Eye (tissue), 1 donor: ENCODE data around the gene GGCT.
A peak's percentile ranks its signal among the peaks of the same experiment; 100 is the strongest.
"Not testable (repeated sequence)": the region's sequence is repeated elsewhere in the genome, so short reads cannot be mapped to it uniquely, and the experiment has no call there.

Source experiments
- DNase-seq: peaks from one replicate; pipeline ENCODE4 v3.0.0-alpha.2; 2015

Gene GGCT, protein sequence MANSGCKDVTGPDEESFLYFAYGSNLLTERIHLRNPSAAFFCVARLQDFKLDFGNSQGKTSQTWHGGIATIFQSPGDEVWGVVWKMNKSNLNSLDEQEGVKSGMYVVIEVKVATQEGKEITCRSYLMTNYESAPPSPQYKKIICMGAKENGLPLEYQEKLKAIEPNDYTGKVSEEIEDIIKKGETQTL

DNA sequence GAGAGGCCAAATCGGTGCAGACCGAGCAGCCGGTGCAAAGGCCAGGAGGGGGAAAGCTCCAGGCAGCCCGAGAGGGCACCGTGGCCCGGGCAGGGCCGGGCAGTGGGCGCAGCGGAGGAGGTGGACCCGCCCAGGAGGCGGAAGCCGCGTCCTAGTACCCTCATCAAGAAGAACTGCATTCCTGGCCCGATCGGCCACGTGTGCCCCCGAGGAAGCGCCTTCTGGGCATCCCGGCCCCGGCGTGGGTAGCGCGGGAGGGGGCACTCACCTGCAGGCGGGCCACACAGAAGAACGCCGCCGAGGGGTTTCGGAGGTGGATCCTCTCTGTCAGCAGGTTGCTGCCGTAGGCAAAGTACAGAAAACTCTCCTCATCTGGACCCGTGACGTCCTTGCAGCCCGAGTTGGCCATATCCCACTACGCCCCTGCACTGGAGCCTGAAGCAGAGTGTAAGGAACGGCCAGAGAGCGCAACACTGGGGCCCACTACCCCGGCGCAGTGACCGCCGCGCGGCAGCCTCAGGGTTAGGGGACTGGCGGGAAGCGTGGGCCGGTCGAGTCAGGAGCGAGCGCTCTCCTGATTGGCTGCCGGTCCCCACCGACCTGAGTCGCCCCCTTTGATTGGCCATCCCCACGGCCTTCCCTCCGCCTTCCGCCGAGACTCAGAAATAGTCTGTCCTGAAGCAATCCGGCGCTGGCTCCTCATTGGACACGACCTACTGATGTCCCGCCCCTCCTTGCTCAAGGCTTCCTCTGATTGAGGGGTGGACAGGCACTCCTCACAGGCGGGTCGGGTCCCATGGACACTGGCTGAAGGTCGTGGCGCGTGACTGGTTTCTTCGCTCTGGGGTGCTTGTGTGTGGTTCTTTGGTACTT lies at the start of gene GGCT:
GGCT (minus strand) TSS at position 529 of the 873 bp plus-strand sequence; CDS start at position 409, 120 bp downstream.
- DNase-seq = peak; percentile 99

DNA sequence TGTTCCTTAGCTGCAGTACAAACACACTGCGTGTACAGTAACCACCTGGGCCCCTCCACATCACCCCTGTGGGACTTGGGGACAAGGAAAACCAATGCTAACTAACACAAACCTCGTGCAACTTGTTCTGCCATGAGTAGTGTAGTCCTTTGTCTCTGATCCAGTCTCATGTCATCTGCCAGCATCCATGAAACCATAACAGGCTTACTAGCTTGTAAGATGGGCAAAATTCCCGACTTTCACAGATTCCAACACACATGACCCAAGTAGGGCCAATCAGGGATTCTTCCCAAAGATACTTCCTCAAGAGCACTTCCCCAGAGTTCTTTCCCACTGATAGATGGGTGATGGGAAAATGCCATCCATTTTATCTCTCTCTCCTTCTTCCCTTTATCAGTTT lies 48.9 kb upstream of the GGCT start:
- no peak for DNase-seq

DNA sequence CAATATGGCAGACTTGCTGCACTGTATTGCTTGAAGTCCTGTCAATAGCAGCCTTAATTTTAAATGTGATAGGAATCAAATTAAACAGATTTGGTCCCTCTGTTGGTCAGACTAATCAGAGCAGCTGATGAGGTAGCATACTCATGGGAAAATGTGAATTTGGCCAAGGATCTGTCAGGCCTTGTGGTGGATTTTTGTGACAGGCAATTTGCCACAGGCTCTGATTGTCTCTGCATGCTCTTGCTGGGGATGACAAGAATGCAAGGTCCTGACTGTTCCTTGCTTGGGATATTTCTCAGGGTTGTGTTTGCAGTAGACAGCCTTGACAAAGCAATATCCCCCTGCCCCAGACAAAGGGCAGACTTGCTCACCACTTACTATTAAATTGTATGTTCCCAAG lies 48.5 kb upstream of the GGCT start:
- DNase-seq = no peak

DNA sequence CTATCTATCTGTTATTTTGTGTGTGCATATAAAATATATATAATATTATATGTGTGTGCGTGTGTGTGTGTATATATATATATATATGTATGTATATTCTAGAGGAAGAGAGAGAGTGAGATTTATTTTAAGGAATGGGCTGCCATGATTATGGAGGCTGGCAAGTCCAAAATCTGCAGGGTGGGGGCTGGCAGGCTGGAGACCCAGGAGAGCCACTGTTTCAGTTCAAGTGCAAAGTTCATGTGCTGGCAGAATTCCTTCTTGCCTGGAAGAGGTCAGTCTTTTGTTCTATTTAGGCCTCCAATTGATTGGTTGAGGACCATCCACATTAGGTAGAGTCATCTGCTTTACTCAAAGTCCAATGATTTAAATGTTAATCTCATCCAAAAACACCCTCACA lies 47.7 kb upstream of the GGCT start:
- DNase-seq = no peak

DNA sequence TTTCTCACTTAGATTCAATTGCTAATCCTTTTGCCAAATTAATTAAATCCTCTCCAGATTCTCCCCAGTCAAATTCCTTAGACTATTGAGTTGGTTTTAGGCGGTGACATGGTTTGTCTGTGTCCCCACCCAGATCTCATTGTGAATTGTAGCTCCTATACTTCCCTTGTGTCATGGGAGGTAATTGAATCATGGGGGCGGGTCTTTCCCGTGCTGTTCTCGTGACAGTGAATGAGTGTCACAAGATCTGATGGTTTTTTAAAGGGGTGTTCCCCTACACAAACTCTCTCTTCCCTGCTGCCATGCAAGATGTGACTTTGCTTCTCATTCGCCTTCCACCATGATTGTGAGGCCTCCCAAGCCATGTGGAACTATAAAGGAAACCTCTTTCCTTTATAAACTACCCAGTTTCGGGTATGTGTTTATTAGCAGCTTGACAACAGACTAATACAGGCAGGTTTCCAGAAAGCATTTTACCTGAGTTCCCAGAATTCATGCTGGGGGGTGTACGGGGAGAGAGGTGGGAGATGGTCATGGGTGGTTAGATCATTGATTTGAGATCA lies 45.4 kb upstream of the GGCT start:
- no peak for DNase-seq

DNA sequence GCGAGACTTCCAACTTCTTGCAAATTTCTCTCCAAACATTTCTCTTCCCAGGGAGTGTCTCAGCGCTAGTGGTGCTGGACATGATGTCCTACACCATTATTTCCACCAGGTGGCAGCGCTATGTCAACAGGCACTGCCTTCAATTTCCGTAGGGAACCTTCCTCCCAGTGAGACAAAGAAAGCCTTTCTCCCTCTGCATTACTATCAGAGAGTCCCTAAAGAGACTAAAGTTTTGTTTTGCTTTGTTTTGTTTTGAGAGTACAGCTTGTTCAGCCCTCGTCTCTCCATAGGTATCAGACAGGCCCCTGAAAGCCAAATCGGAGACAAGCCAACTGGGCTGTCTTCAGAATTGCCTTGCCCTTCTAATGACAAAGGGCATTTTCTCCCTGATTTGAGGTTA lies 44.2 kb upstream of the GGCT start:
- peak; percentile 93 for DNase-seq

DNA sequence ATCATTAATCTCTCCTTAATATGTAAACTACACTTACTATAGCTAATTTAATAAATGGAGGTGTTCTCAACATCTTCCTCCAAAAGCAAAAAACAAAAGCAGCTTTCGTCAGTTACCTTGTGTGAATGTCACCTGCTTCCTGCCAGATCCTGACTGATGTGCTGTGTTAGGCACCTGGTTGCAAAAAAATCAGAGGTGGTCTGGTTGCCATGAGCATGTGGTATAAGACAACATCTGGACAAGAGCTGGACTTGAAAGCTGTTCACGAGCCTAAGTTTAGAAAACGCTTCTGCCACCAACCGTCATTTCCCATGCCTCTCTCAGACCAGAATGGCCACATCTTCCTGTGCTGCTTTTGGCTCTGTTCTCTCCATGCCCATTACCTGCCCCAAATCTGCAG lies 42.0 kb upstream of the GGCT start:
- DNase-seq = no peak

DNA sequence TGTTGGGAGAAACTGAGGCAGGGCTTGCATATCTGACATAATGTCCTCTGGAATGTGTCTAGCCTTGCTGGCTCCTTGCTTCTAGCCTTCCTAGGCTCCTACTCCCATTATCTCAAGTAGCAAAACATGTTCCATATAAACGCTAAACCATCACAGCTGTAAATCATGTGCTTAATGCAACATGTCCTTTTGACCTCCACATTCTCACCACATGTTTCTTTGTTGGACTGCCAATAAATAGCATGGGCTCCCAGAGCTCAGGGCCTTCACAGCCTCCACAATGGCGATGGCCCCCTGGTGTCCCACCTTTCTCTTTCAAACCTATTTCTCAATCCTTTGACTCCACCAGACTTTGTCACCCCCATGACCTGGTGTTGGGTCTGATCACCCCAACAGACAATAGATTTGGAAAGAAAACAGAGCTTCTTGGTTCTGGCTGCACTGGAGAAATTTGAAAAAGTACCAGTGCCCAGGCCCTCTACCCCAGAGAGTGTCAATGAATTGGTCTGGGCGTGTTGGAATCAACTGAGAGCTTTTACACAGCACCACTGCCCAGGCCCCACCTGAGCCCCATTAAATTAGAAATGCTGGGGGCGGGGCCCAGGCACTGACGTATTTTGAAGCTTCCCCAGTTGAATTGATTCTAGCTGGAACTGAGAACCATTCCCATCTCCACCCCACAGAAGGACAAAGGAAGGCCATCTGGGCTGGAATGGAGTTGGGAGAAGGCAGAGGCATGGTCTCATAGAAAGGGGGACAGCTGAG lies 41.3 kb upstream of the GGCT start:
- peak; percentile 37 for DNase-seq

DNA sequence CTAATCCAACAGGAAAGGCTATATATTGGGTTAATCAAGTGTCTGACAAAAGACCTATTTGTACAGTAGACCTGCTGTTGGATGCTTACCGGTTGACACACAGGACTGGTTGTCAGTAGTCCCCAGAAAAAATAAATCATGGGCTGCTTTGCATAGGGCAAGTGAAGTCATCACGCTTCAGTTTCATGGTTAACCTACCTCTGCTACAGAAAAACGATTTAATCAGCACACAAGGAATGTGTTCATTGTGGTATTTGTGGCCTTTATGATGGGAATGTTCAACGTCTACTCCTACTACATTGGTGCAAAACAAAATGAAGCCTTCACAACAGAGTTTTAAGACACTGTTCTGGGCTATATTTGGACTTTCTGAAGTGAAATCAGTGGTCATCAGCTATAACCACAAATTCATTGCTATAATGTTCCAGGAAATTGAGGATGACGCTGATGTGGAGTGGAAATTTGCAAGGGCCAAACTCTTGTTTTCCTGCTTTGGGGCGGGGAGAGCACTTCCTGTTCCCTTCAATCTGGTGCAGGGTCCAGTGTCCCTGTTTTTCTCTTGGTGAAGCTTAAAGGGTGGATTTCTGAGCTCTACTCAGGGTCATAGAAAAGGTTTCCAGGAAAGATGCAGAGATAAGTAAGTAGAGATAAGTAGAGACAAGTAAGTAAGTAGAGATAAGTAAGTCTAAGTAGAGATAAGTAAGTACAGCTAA lies 39.3 kb upstream of the GGCT start:
- no peak for DNase-seq

DNA sequence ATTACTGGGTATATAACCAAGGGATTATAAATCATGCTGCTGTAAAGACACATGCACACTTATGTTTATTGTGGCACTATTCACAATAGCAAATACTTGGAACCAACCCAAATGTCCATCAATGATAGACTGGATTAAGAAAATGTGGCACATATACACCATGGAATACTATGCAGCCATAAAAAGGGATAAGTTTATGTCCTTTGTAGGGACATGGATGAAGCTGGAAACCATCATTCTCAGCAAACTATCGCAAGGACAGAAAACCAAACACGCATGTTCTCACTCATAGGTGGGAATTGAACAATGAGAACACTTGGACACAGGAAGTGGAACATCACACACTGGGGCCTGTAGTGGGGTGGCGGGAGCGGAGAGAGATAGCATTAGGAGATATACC lies 38.5 kb upstream of the GGCT start:
- DNase-seq = not testable (repeated sequence)

DNA sequence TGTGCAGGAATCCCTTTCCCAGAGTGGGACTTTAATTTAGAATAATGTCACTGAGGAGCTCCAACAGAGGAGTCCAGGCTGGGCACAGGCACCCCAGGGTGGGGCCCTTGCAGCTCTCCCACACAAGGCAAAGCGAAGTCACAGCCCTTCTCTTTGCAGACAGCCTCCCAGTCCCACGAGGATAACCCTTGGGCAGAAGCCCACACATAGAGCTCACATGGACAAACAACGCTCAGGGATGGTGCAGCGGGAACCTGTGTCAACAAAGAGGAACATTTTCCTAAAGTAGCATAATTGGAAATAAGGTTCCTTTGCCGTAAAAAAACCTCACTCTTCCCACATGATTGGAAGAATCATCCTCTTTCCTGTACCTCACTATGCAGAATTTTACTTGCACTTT lies 29.3 kb upstream of the GGCT start:
- DNase-seq = no peak

DNA sequence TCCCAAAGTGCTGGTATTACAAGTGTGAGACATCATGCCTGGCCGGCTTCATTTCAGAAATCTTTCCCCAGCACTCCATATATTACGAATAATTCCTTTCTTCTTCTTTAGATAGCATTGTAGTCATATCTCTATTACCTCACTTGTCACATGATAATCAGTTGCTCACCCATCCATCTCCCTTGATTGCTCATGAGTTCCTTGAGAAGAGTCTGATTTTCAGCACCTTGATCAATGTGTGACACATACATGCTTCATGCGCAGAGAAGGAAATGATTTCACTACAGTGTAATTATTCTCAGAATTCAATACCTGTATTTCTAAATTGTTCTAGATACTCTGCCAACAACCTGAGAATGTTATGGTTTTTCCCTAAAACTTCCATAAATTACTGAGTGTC lies 26.7 kb upstream of the GGCT start:
- DNase-seq = no peak

DNA sequence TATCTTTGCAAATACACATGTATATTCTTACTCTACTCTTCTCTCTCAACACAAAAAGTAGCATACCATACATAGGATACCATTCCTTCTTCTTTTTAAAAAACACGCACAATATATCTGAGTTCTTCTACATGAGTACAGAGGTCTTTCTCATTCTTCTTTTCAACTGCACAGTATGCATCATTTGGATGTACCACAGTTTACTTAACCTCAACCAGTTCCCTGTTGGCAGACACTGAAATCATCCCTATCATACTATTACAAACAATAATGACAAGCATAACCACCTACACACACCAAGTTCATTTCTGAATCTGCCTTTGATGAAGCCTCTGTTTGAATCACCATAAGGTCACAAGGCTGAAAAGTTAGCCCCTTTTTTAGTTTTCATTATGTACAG lies 25.7 kb upstream of the GGCT start:
- no peak for DNase-seq

DNA sequence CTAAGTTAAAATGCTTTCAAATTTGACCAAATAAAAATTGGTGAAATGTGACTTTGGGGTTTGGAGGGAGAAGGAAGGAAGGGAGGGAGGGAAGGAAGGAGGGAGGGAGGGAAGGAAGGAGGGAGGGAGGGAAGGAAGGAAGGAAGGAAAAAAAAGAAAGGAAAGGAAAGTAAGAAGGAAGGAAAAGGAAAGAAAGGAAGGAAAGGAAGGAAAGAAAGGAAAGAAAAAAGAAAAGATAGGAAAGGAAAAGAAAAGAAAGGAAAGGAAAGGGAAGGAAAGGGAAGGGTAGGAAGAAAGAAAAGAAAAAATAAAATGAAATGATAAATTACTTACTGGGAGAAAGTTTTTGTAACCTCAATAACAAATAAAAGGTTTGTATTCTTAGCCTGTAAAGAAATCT lies 24.1 kb upstream of the GGCT start:
- DNase-seq = no peak

DNA sequence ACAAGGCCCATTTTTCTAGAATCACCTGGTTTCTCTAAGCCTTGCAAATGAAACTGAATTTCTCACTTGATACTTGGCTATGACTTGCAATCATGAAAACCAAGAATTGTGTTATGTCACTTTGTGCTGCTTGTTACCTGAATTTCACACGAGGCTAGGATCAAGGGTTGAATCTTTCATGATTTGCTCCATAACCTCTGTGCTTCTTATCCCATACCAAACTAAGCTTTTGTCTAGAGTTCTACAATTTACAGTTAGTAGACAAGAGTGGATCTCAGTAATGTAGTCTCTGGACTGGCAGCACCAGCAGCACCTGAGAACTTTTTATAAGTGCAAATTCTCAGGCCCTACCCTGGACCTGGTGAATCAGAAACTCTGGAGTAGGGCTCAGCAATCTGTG lies 22.7 kb upstream of the GGCT start:
- DNase-seq = not testable (repeated sequence)

DNA sequence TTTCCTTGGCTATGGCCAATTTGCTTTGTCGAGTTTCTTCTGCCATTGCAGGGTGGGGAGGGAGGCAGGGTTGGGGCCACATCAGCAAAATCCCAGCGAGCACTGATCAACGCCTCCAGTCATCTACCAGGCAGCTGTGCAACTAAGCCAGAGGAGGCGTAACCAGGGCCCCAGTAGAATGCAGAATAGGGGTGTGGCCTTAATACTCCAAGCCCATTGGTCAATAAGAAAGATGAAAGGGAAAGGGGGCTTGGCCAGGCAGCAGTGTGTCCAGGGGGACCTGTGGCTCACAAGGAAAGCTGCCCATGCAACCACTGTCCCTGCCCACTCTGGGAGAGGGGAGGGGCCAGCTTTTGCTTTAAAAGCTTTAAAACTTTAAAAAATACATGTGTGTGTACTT lies 21.5 kb upstream of the GGCT start:
- no peak for DNase-seq

DNA sequence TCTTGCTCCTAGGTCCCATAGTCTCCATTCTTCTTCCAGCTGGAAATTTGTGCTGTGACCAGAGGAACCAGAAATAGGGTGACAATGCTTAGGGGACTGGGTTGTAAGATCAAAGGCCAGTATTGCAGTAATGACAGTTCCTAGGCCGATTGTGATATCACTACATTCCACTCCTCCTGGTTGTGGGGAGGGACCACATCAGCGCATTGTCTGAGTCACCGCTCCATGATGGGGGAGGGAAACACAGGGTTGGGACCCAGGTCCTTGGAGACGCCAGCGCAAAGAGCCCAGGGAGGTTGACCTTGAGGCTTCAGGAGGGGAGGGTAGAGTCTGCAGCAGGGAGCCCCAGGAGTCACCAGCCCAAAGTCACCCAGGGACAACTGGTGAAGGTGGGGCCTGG lies 20.8 kb upstream of the GGCT start:
- DNase-seq = no peak

DNA sequence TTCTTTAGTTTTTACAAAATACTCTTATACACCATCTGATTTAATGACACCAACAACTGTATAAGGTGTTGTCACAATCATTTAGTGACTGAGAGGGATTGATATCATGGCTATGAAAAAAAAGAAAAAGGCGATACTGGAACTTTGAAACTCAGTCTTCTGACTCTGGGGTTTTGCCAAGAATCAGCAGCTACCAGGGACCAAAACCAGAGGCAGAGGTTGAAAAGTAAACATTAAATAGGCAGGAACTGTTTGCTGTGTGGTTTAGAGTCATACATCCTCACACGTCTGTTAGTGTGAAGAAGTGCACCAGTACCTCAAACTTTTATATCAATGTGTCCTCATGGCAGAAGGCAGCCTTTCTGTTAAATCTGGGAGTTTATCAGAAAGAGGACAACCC lies 19.9 kb upstream of the GGCT start:
- no peak for DNase-seq

DNA sequence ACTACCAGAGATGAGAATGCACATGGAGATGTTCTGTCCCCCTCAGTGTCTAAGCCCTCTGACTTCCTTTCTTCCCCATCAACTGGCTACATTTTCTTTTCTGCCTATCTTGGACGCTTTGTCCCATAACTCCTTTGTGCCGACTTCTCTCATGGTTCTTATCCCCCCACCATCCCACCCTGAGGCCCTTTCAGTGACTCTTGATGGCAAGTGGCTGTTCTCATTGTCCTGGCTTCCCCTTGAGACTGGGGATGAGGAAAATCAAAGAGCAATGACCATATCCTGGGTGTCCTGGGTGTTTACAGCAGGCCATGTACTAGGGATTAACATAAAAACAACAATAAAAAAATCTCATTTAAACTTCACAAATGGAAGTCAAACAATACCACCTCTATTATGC lies 18.8 kb upstream of the GGCT start:
- DNase-seq = no peak

DNA sequence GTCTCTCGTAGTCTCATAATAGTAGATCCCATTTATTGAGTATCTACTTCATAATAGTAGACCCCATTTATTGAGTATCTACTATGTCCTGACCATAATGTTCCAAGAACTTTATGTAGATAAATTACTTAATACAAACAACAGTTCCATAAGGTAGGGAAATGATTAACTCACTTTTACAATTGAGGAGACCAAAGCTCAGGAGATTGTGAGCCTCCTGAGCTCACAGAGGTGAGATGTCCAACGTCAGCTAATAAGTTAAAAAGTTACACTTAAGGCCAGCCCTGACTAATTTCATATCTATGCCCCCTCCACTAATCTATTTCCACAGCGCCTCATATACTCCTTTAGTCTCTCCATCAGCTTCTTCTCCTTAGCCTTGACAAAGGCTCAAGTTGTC lies 17.5 kb upstream of the GGCT start:
- DNase-seq = no peak

DNA sequence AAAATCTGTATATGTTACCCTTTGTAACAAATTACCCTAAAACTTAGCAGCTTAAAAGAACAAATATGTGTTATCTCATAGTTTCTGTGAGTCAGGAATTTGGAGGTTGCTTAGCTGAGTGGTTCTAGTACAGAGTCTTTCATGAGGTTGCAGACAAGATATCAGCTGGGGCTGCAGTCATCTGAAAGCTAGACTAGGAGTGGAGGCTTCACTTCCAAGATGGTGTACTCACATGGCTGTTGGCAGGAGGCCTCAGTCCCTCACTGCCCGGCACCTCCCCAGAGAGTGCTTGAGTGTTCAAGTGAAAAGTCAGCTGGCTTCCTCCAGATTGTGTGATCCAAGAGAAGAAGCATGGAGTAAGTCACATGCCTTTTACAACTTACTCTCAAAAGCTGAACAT lies 16.9 kb upstream of the GGCT start:
- DNase-seq = peak; percentile 38

DNA sequence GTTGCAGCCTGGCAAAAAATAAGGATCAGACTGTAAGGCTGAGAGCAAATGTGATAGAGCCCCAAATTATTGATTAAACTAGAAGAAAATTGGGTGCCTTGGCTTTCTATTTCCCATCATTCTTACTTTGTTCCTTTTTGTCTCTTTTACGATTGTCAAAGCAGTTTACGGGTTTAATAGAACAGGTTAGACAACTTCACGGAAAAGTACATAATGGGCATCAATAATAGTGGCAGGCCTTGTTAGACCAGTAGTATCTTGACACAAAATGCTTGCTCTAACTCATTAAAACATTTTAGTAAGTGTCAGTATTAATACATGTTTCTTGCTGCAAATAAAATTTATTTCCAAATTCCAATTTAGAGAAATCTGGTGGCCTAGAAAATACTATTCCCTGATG lies 14.5 kb upstream of the GGCT start:
- no peak for DNase-seq

DNA sequence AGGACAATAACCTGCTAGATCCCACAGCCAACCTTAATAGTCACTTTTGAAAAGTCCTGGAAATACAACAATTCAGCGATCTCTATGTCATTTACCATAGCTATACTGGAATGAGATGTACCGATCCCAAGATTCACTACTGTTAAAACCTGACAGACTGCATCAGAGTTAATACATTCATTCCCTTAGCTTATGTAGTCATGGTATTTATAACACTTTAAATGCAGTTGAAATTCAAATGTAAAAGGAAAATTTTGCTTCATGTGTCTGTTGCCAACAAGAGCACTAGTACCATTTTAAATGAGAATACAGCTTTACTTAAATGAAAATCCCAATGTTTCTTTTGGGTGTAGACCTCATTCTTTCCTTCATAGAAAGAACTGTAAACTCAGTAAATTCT lies 11.1 kb upstream of the GGCT start:
- DNase-seq = no peak
